Measurements from ENCODE around the gene RPL38.

Gene RPL38

GRCh38 chr17:74249590-74250270, 46.3 kb downstream of the RPL38 start:
- H3K4me2 ChIP-seq (ENCODE audit: insufficient read depth, low read length): no peak overlapping the region
- no peak overlapping the region for H3K27ac ChIP-seq (ENCODE audit: low read length)
- H3K79me2 ChIP-seq (ENCODE audit: insufficient read depth, low read length): no peaks in the 10 kb centered on the region
- no peak overlapping the region for H3K4me3 ChIP-seq (ENCODE audit: low read depth in 1 of 2, low read length in 2 of 2)
- no peaks in the 10 kb centered on the region for H3K4me1 ChIP-seq (ENCODE audit: insufficient read depth, low read length)
- H3K9ac ChIP-seq (ENCODE audit: low read depth, low read length): no peak overlapping the region
- no peaks in the 10 kb centered on the region for H4K20me1 ChIP-seq (ENCODE audit: insufficient read depth, low read length)
- DNase-seq: peak; percentile 21
- H3K9me3 ChIP-seq (ENCODE audit: insufficient read depth, low read length, severe bottlenecking): no peaks in the 10 kb centered on the region
- H2AFZ ChIP-seq (ENCODE audit: low read depth, low read length): no peak overlapping the region
- peak; percentile 66 for ATAC-seq (ENCODE audit: insufficient read depth, low read depth)
- no peaks in the 10 kb centered on the region for H3K27me3 ChIP-seq (ENCODE audit: insufficient read depth, low read length, poor library complexity)
- no peaks in the 10 kb centered on the region for H3K36me3 ChIP-seq (ENCODE audit: insufficient read depth, low read length)
- TF ChIP-seq EZH2 (IDR thresholded peaks at IDR 0.05; ENCODE audit: borderline replicate concordance, low read depth, low read length, severe bottlenecking): no peak
- no peak for TF ChIP-seq CTCF (IDR thresholded peaks at IDR 0.05; ENCODE audit: borderline replicate concordance, extremely low read depth, low read length, poor library complexity, severe bottlenecking)

- H3K4me3 ChIP-seq (ENCODE audit: low read depth in 1 of 2, low read length in 2 of 2): no peak overlapping the region
- H3K27me3 ChIP-seq (ENCODE audit: insufficient read depth, low read length, poor library complexity): no peaks in the 10 kb centered on the region
- TF ChIP-seq CTCF (IDR thresholded peaks at IDR 0.05; ENCODE audit: borderline replicate concordance, extremely low read depth, low read length, poor library complexity, severe bottlenecking) (no peak), EZH2 (IDR thresholded peaks at IDR 0.05; ENCODE audit: borderline replicate concordance, low read depth, low read length, severe bottlenecking) (no peak)
- H3K4me1 ChIP-seq (ENCODE audit: insufficient read depth, low read length): no peaks in the 10 kb centered on the region
- H3K4me2 ChIP-seq (ENCODE audit: insufficient read depth, low read length): no peak overlapping the region
- H3K27ac ChIP-seq (ENCODE audit: low read length): no peak overlapping the region
- ATAC-seq (ENCODE audit: insufficient read depth, low read depth) (no peak), DNase-seq (no peak)
- H3K9me3 ChIP-seq (ENCODE audit: insufficient read depth, low read length, severe bottlenecking): no peaks in the 10 kb centered on the region
- no peaks in the 10 kb centered on the region for H4K20me1 ChIP-seq (ENCODE audit: insufficient read depth, low read length)
- no peak overlapping the region for H2AFZ ChIP-seq (ENCODE audit: low read depth, low read length)
- no peaks in the 10 kb centered on the region for H3K36me3 ChIP-seq (ENCODE audit: insufficient read depth, low read length)
- no peaks in the 10 kb centered on the region for H3K79me2 ChIP-seq (ENCODE audit: insufficient read depth, low read length)
- no peak overlapping the region for H3K9ac ChIP-seq (ENCODE audit: low read depth, low read length)
Observed at GRCh38 chr17:74250324-74250995, 47.0 kb downstream of the RPL38 start.

- no peak for TF ChIP-seq EZH2 (IDR thresholded peaks at IDR 0.05; ENCODE audit: borderline replicate concordance, low read depth, low read length, severe bottlenecking)
- TF ChIP-seq CTCF (IDR thresholded peaks at IDR 0.05; ENCODE audit: borderline replicate concordance, extremely low read depth, low read length, poor library complexity, severe bottlenecking): no peak
- ATAC-seq (ENCODE audit: insufficient read depth, low read depth) (no peak), DNase-seq (no peak)
- Histone ChIP-seq H3K4me1 (ENCODE audit: insufficient read depth, low read length) (no peaks in the 10 kb centered on the region), H3K79me2 (ENCODE audit: insufficient read depth, low read length) (no peaks in the 10 kb centered on the region), H4K20me1 (ENCODE audit: insufficient read depth, low read length) (no peaks in the 10 kb centered on the region), H2AFZ (ENCODE audit: low read depth, low read length) (no peak overlapping the region), H3K27ac (ENCODE audit: low read length) (no peak overlapping the region), H3K9me3 (ENCODE audit: insufficient read depth, low read length, severe bottlenecking) (no peaks in the 10 kb centered on the region), H3K36me3 (ENCODE audit: insufficient read depth, low read length) (no peaks in the 10 kb centered on the region), H3K9ac (ENCODE audit: low read depth, low read length) (no peak overlapping the region), H3K4me2 (ENCODE audit: insufficient read depth, low read length) (no peak overlapping the region), H3K4me3 (ENCODE audit: low read depth in 1 of 2, low read length in 2 of 2) (no peak overlapping the region), H3K27me3 (ENCODE audit: insufficient read depth, low read length, poor library complexity) (no peaks in the 10 kb centered on the region)
Observed at GRCh38 chr17:74251051-74251450, 47.6 kb downstream of the RPL38 start.
